ENCODE results near the gene MRAP. TPM values are rescaled to one million over a fixed set of nuclear protein-coding genes. Genes with fewer than 3 reads are reported as not detected.

Gene MRAP
- polyA plus RNA-seq, 1 donor from 2014 or later: not detected

GRCh38 chr21:32252136-32252535 is 46.5 kb upstream of the MRAP start:
- H3K4me3 ChIP-seq (ENCODE audit: low read length): no peak overlapping the region
- H2AFZ ChIP-seq (ENCODE audit: low read depth, low read length): no peak overlapping the region
- H3K79me2 ChIP-seq (replicated peaks; ENCODE audit: insufficient read depth, low read length): no peaks in the 10 kb centered on the region
- H3F3A ChIP-seq (ENCODE audit: insufficient read depth, low read length, poor library complexity, severe bottlenecking): no peaks in the 10 kb centered on the region
- no peaks in the 10 kb centered on the region for H3K36me3 ChIP-seq (ENCODE audit: insufficient read depth, low read length)
- H4K20me1 ChIP-seq (ENCODE audit: insufficient read depth): no peaks in the 10 kb centered on the region
- no peaks in the 10 kb centered on the region for H3K9me3 ChIP-seq (ENCODE audit: low read length)
- H3K9ac ChIP-seq (ENCODE audit: low read length): no peak overlapping the region
- H3K4me2 ChIP-seq (ENCODE audit: low read length): no peak overlapping the region
- H3K27me3 ChIP-seq (ENCODE audit: insufficient read depth, low read depth, low read length): no peaks in the 10 kb centered on the region
- H3K9me2 ChIP-seq (ENCODE audit: insufficient read depth, low read length): no peaks in the 10 kb centered on the region
- TF ChIP-seq RAD21 (conservative IDR thresholded peaks at IDR 0.05) (no peak), POLR2AphosphoS5 (IDR thresholded peaks at IDR 0.05) (no peak), REST (IDR thresholded peaks at IDR 0.05; ENCODE audit: borderline replicate concordance) (no peak), CTCF (IDR thresholded peaks at IDR 0.05; ENCODE audit: poor library complexity, severe bottlenecking) (no peak), SMC3 (conservative IDR thresholded peaks at IDR 0.05; ENCODE audit: poor library complexity) (no peak), EZH2 (IDR thresholded peaks at IDR 0.05; ENCODE audit: borderline replicate concordance, insufficient read depth, low read length, poor library complexity, severe bottlenecking) (no peak)
- H3K27ac ChIP-seq (ENCODE audit: low read length): no peak overlapping the region

GRCh38 chr21:32253215-32253641 is 45.4 kb upstream of the MRAP start:
- no peaks in the 10 kb centered on the region for H3F3A ChIP-seq (ENCODE audit: insufficient read depth, low read length, poor library complexity, severe bottlenecking)
- H3K36me3 ChIP-seq (ENCODE audit: insufficient read depth, low read length): no peaks in the 10 kb centered on the region
- no peak overlapping the region for H3K4me3 ChIP-seq (ENCODE audit: low read length)
- no peaks in the 10 kb centered on the region for H3K27me3 ChIP-seq (ENCODE audit: insufficient read depth, low read depth, low read length)
- H3K27ac ChIP-seq (ENCODE audit: low read length): no peak overlapping the region
- TF ChIP-seq EP300 (conservative IDR thresholded peaks at IDR 0.05; ENCODE audit: poor library complexity, severe bottlenecking) (no peak), EZH2 (IDR thresholded peaks at IDR 0.05; ENCODE audit: borderline replicate concordance, insufficient read depth, low read length, poor library complexity, severe bottlenecking) (no peak), CTCF (IDR thresholded peaks at IDR 0.05; ENCODE audit: poor library complexity, severe bottlenecking) (no peak), MXI1 (conservative IDR thresholded peaks at IDR 0.05; ENCODE audit: poor library complexity, severe bottlenecking) (no peak), TAF1 (IDR thresholded peaks at IDR 0.05; ENCODE audit: low read depth) (no peak)
- no peaks in the 10 kb centered on the region for H3K79me2 ChIP-seq (replicated peaks; ENCODE audit: insufficient read depth, low read length)
- no peak overlapping the region for H3K4me2 ChIP-seq (ENCODE audit: low read length)
- no peak overlapping the region for H2AFZ ChIP-seq (ENCODE audit: low read depth, low read length)
- no peaks in the 10 kb centered on the region for H3K9me2 ChIP-seq (ENCODE audit: insufficient read depth, low read length)
- no peaks in the 10 kb centered on the region for H3K9me3 ChIP-seq (ENCODE audit: low read length)
- H3K9ac ChIP-seq (ENCODE audit: low read length): no peak overlapping the region
- H4K20me1 ChIP-seq (ENCODE audit: insufficient read depth): no peaks in the 10 kb centered on the region

Data from neural cell (in vitro differentiated cells).